IPS-NIHi7 (cell line): ENCODE data around the gene HHIPL1.

ENCODE experiments used
- DNase-seq: peaks from one replicate; pipeline ENCODE4 v3.0.0; 2012; ENCODE audit warnings: mixed read lengths; ENCODE audit errors: extremely low spot score

HHIPL1 gene

DNA sequence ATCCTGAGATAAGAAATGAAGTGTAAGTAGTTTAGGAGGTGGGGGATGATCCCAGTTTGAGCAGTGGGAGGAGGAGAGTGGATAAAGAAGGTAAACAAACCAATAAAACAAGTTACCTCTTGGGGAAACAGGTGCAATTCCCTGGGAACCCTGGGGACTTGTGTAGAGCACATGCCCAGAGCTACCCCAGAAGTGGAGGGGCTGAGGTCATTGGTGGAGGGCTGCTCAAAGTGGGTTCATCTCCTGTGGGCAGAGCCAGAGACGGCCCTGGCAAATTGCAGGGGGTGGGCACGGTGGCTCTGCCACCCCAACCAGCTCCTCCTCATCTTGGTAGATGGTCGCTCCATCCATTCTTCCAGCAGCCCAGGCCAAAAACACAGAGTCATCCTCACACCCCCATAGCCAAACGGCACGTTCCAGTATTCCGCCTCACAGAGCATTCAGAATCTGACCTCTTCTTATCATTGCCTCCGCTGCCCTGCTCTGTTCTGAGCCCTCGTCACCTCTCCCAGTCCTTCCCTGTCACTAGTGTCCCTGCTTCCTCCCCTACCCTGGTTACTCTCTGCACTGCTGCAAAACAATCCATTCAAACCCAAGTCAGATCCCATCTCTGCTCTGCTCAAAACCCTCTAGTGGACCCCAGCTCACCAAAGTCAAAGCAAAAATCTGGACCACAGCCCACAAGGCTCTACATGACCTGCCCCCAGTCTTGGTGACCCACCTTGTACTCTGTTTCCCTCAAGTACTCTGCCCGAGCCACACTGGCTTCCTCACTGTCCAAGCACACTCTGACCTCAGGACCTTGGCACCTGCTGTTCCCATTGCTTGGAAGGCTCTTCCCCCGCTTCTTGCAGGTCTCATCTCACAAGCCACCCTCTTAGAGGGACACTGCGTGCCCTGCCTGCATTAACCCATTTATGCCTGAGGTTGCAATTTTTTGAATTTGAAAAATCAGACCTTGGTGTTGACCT, 44.6 kb downstream of the HHIPL1 start:
- no peak for DNase-seq

DNA sequence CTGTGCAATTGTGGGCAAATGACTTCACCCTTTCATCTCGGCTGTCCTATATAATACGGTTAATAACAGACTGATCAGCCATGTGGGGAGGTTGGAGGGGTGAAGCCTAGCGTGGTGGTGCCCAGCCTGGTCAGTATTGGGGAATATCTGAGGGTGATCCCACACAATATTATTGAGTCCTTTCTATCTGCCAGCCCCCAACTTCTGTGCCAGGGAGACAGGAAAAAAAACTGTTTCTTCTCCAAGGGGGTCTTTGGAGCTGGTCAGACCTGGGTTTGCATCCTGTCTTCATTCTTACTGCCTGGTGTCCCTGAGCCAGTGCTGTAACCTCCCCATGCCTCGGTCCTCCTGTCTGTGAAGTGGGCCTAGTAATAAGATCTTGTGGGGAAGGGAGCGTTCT, 45.7 kb downstream of the HHIPL1 start:
- DNase-seq, result peak; percentile 3

DNA sequence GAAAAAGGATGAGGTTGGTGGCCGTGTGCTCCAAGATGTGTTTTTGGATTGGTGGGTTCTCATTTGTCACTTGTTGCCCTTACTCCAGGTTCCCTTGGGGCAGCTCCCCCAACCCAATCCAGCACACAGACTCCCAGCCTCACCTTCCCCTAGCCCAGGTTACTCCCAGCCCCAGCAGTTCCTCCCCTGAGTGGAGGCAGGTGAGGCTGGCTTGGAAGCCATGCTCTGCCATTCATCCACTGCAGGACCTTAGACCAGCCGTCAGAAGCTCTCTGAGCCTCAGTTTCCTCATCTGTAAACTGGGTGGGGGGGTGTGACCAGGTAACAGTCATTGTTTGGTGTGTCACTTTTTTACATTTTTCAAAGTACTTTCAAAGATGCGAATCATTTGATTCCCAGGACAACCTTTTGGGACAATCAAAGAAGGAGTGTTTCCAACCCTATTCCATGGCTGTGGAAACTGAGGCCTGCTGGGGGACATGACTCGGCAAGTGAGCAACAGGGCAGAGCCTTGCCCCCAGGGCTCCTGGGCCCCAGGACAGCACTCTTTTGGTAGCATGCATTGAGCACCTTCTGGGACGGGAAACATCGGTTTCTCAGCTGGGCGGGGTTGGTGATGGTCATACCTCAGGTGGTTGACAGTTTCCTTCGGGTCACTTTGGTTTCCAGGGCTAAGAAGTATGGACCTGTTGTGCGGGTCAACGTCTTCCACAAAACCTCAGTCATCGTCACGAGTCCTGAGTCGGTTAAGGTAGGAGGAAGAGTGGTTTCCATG, 46.4 kb downstream of the HHIPL1 start:
- DNase-seq, result peak; percentile 7

DNA sequence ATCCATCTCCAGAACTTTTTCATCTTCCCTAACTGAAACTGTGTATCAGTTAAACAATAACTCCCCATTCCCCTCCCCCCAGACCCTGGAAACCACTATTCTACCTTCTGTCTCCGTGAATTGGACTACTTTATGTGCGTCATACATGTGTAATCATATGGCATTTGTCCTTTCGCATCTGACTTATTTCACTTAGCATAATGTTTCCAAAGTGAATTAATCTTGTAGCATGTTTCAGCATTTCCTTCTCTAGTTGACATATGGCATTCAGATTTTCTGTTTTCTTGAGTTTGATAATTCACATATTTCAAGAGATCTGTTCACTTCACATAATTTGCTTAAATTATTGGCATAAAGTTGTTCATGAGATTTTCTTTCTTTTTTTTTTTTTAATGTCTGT, 49.0 kb downstream of the HHIPL1 start:
- no peak for DNase-seq

GRCh38 chr14:99696929-99697328, 52.0 kb downstream of the HHIPL1 start:
- no peak for DNase-seq

DNA sequence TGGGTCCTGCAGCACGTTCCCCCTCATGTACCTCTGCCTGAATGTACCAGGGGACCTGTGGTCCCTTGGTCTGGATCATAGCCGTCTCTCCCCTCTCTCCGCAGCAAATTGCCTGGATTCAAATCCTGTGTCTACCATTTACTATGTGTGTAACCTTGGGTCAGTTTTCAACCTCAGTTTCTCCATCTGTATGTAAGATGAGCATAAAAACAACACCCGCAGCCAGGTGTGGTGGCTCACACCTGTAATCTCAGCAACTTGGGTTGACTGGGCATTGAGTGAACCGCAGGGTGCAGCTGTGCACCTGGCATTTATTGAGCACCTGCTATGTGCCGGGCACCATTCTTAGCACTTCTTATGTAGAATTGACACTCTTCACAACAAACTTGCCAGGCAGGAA, 53.3 kb downstream of the HHIPL1 start:
- DNase-seq, result peak; percentile 4

GRCh38 chr14:99698642-99699041, 53.7 kb downstream of the HHIPL1 start:
- DNase-seq, result no peak

DNA sequence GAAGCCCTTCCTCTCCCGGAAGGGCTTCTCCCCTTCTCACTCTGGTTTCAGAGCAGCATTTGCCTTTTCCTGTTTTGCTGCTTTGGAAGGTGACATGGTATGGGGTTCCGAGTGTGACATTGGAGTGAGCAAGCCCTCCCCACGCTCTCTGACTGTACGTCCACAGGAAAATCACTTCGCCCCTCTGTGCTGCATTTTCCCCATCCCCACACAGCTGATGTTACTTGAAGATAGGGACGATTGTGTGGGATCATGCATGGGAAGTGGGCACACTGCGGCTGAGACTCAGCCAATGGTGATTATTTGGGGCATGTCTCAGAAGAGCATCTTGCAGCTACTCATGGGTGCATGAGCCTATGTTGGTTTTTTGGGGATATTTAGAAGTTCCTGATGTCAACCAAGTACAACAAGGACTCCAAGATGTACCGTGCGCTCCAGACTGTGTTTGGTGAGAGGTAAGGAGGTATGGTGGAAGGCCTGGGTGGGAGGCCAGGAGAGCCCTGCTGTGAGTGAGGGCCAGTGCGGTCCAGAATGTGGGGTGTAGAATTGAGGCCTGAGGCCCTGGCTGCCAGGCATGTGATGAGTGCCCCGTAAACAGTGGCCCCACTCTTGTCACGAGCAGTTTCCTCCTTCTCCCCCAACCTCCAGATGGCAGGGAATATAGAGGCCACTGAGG, 54.3 kb downstream of the HHIPL1 start:
- no peak for DNase-seq

GRCh38 chr14:99699861-99700260, 54.9 kb downstream of the HHIPL1 start:
- DNase-seq, result peak; percentile 3

DNA sequence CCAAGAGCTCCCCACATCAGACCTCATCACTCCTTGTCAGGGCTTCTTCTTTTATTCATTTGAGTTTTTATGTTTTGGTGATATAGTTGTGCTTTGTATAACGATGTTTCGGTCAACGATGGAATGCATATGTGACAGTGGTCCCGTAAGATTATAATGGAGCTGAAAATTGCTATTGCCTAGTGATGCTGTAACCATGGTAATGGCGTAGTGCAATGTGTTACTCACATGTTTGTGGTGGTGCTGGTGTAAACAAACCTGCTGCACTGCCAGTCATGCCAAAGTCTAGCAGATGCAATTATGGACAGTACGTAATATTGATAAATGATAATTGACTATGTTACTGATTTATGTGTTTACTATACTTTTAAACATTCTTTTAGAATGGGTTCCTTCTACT, 55.5 kb downstream of the HHIPL1 start:
- no peak for DNase-seq

GRCh38 chr14:99701260-99701659, 56.3 kb downstream of the HHIPL1 start:
- no peak for DNase-seq

GRCh38 chr14:99702115-99702514, 57.2 kb downstream of the HHIPL1 start:
- DNase-seq, result no peak

DNA sequence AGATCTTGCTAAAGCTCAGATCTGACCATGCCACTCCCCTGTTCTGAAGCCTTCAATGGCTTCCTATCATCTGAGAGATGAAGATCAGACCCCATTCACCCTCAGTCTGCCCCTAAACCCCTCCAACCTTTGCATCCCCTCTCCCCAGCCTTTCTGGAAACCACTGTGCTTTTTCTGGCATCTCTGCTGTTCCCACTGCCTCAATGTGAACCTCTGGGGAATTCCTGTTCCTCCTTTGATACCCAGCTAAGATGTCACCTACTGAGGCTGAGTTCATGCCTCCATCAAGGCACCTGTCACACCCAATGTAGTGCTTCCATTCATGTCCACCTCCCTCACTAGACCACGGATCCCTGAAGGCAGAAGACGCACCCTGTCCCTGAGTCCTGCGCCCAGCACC, 58.5 kb downstream of the HHIPL1 start:
- DNase-seq, result peak; percentile 2

DNA sequence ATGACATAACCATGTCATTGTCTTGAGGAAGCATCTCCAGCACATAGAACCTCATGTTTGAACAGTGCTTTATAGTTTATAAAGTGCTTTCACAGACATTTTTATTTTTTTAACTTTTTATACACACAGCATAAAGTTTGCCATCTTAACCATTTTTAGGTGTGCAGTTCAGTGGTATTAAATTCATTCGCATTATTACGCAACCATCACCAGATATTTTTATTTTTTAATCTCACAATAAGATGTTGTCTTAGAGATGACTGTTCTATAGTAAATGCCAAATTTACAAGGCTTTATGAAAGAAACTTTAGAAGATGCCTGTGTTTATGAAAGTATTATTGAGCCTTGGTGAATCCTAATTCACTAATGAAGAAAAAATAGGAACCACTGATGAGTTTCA, 59.1 kb downstream of the HHIPL1 start:
- no peak for DNase-seq

DNA sequence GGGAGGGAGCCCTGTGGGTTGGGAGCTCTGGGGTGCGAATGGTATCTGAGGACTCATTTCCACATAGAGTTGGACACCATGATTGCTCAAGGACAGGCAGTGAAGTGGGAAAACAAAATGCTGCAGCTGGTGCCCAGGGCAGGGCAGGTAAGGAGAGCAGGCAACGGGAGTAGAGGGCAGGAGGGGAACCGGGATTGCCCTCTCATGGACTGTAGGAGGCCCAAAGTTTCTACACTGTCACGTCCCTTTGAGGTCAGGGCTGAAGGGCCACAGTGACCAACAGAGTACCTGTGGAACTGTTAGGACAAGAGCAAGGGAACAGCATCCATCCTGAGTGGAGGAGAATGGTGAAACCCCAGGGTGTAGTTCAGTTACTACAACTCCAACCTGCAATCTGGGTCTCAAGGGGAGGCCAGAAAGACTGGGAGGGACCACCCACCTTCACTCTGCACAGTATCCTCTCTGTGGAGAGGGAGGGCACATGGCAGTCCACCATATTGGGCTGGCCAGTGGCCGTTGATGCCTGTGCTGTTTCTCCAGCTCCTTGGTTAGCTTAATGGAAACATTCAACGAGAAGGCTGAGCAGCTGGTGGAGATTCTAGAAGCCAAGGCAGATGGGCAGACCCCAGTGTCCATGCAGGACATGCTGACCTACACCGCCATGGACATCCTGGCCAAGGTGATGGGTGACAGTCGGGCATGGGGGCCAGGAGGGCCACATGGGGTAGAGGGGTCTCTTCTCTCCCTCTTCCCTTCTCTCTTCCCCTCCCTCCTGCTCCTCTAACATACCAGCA, 61.4 kb downstream of the HHIPL1 start:
- DNase-seq, result no peak

DNA sequence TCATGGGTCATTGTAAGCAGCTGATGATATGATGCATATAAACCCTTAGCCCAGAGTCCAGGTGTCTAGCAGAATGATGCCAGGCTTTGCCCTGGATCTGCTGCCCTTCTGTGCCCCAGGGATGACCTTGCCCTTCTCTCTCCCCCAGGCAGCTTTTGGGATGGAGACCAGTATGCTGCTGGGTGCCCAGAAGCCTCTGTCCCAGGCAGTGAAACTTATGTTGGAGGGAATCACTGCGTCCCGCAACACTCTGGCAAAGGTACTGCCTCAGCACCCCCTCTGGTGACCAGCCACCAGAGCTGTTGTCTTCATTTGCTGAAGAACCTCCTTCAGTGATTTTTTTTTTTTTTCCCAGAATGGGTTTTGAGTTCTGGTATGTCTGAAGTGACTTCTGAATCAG, 62.5 kb downstream of the HHIPL1 start:
- DNase-seq, result peak; percentile 6

GRCh38 chr14:99707921-99708320, 63.0 kb downstream of the HHIPL1 start:
- no peak for DNase-seq

- no peak for DNase-seq
These were observed 63.5 kb downstream of the HHIPL1 start for GRCh38 chr14:99708449-99708848.

DNA sequence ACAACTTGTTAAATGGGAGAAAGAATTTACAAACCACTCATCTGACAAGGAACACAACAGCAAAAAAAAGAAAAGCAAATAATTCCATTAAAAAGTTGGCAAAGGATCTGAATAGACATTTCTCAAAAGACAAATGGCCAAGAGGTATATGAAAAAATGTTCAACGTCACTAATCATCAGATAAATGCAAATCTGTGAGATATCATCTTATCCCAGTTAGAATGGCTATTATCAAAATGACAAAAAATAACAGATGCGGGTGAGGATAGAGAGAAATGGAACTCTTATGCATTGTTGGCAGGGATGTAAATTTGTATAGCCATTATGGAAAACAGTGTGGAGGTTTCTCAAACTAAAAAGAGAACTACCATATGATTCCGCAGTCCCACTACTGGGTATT, 69.0 kb downstream of the HHIPL1 start:
- DNase-seq, result no peak

DNA sequence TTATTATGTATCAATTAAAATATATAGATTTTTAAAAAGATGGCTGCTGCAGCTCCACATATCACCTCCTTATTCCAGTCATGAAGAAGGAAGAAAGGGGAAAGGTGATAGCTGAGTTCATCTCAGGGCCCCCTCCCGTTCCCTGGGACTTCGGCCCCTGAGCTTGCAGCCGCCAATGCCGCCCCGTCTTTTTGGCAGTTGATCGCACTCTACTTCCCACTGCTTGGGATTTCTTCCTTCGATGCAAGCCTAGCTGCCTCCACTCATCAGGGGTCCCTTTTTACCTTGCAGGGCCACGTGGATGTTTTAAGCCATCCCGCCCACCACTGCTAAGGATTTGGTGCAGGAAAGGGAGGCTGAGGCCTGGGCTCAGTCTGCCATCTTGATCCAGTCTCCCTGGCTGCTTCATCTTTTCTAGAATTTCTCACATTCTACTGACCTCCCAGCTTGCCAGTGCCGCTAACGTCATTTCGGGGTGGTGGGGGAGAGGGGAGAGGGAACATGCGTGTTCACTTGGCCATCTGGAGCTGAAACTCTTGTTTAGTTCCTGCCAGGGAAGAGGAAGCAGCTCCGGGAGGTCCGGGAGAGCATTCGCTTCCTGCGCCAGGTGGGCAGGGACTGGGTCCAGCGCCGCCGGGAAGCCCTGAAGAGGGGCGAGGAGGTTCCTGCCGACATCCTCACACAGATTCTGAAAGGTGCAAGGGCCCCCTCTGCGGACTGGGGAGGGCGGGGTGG, 70.5 kb downstream of the HHIPL1 start:
- peak; percentile 7 for DNase-seq
